IMR-90 (cell line): ENCODE measurements around the gene LBH. TPM values are rescaled to one million over a fixed set of nuclear protein-coding genes. Genes with fewer than 3 reads are reported as not detected.
A peak's percentile ranks its signal among the peaks of the same experiment; 100 is the strongest.

Experiments used
- ATAC-seq: fragments of 200-7000 bp; cut with Tn5 transposase; 2 replicates; pipeline ENCODE4 v1.9.1; 2020; ENCODE audit warnings: low read depth, mild to moderate bottlenecking, moderate library complexity
- BruUV-seq: library from RNA; stranded (reverse); fragments of 400-500 nt; replicated peaks from 2 replicates; lab custom pipeline; 2021; lab: Mats Ljungman, UMichigan
- CTCF ChIA-PET: fragments of 300-600 bp; formaldehyde crosslinking; extraction: SDS; loops from one replicate; lab custom pipeline; 2021; ENCODE audit warnings: antibody characterized with exemption; lab: Yijun Ruan, JAX
- POLR2A ChIA-PET: fragments of 300-600 bp; sonication (Branson Sonifier 250); formaldehyde crosslinking; loops from one replicate; lab custom pipeline; 2022; ENCODE audit warnings: antibody characterized with exemption; ENCODE audit not compliant: unreplicated experiment; lab: Charles Lee
- DNase-seq: peaks from one replicate; pipeline ENCODE4 v3.0.0; 2013
- H2AFZ ChIP-seq: replicated peaks from 2 replicates; pipeline ENCODE3; 2013; ENCODE audit warnings: low read length, mild to moderate bottlenecking; ENCODE audit not compliant: poor library complexity
- H2AK5ac ChIP-seq: 2 replicates; pipeline ENCODE4 v1.6.1; 2013; ENCODE audit warnings: low read depth, low read length, inconsistent platforms
- H2AK9ac ChIP-seq: replicated peaks from 2 replicates; pipeline ENCODE3; 2013; ENCODE audit warnings: mild to moderate bottlenecking, low read depth, low read length, moderate library complexity; ENCODE audit not compliant: poor library complexity
- H2BK120ac ChIP-seq: 2 replicates; pipeline ENCODE4 v1.6.1; 2013; ENCODE audit warnings: low read depth, low read length, inconsistent platforms
- H2BK15ac ChIP-seq: 3 replicates; pipeline ENCODE4 v1.6.1; 2013; ENCODE audit warnings: low read depth, low read length, inconsistent platforms
- H2BK20ac ChIP-seq: 2 replicates; pipeline ENCODE4 v1.6.1; 2013; ENCODE audit warnings: low read depth, mild to moderate bottlenecking, inconsistent platforms, low read length, moderate library complexity
- H2BK5ac ChIP-seq: 2 replicates; pipeline ENCODE4 v1.6.1; 2013; ENCODE audit warnings: mild to moderate bottlenecking, low read depth, low read length, inconsistent platforms; ENCODE audit not compliant: poor library complexity, severe bottlenecking
- H3K14ac ChIP-seq: replicated peaks from 2 replicates; pipeline ENCODE4 v1.6.1; 2013; ENCODE audit warnings: low read depth, low read length, inconsistent platforms
- H3K18ac ChIP-seq: 2 replicates; pipeline ENCODE4 v1.6.1; 2013; ENCODE audit warnings: low read depth, low read length, control low read depth
- H3K23ac ChIP-seq: 2 replicates; pipeline ENCODE4 v1.6.1; 2013; ENCODE audit warnings: low read depth, low read length, inconsistent platforms
- H3K27ac ChIP-seq: 2 replicates; pipeline ENCODE4 v1.5.1; 2013; ENCODE audit warnings: mild to moderate bottlenecking, control low read depth, low read length; ENCODE audit not compliant: insufficient read depth
- H3K27me3 ChIP-seq: 2 replicates; pipeline ENCODE4 v1.6.1; 2013; ENCODE audit warnings: low read length; ENCODE audit not compliant: control insufficient read depth, insufficient read depth
- H3K36me3 ChIP-seq: 2 replicates; pipeline ENCODE4 v1.6.1; 2013; ENCODE audit warnings: low read length, mixed read lengths; ENCODE audit not compliant: control insufficient read depth, insufficient read depth
- H3K4ac ChIP-seq: 2 replicates; pipeline ENCODE4 v1.6.1; 2013; ENCODE audit warnings: low read depth, low read length, inconsistent platforms
- H3K4me1 ChIP-seq: 2 replicates; pipeline ENCODE4 v1.6.1; 2013; ENCODE audit warnings: low read length, mixed read lengths; ENCODE audit not compliant: control insufficient read depth, insufficient read depth
- H3K4me2 ChIP-seq: 2 replicates; pipeline ENCODE4 v1.6.1; 2013; ENCODE audit warnings: low read depth, mild to moderate bottlenecking, control low read depth, low read length, moderate library complexity
- H3K4me3 ChIP-seq: 2 replicates; pipeline ENCODE4 v1.5.1; 2013; ENCODE audit warnings: low read depth, mild to moderate bottlenecking, control low read depth, low read length, moderate library complexity; ENCODE audit not compliant: insufficient read depth
- H3K56ac ChIP-seq: 2 replicates; pipeline ENCODE4 v1.6.1; 2013; ENCODE audit warnings: low read length, inconsistent platforms; ENCODE audit not compliant: insufficient read depth; ENCODE audit errors: extremely low read depth
- H3K79me1 ChIP-seq, 2 experiments: 2 replicates each; pipeline ENCODE4 v1.6.1; 2013; ENCODE audit warnings: low read length in 2 of 2, inconsistent platforms in 1 of 2, low read depth in 1 of 2
- H3K9ac ChIP-seq: 2 replicates; pipeline ENCODE4 v1.6.1; 2013; ENCODE audit warnings: low read depth, low read length, control low read depth
- H3K9me1 ChIP-seq: 2 replicates; pipeline ENCODE4 v1.6.1; 2013; ENCODE audit warnings: low read length, inconsistent platforms; ENCODE audit not compliant: insufficient read depth
- H3K9me3 ChIP-seq: 2 replicates; pipeline ENCODE4 v1.6.1; 2013; ENCODE audit warnings: low read length; ENCODE audit not compliant: control insufficient read depth, insufficient read depth
- H4K20me1 ChIP-seq: 2 replicates; pipeline ENCODE4 v1.6.1; 2013; ENCODE audit warnings: low read length, inconsistent platforms; ENCODE audit not compliant: insufficient read depth
- H4K5ac ChIP-seq: 2 replicates; pipeline ENCODE4 v1.6.1; 2013; ENCODE audit warnings: mild to moderate bottlenecking, low read depth, low read length, control low read depth
- H4K8ac ChIP-seq, 2 experiments: 2 replicates each; pipeline ENCODE4 v1.6.1; 2013; ENCODE audit warnings: low read depth in 2 of 2, low read length in 2 of 2, control low read depth in 1 of 2, inconsistent platforms in 1 of 2
- H4K91ac ChIP-seq: 2 replicates; pipeline ENCODE4 v1.6.1; 2013; ENCODE audit warnings: low read depth, low read length, inconsistent platforms; ENCODE audit not compliant: insufficient read depth
- CHD1 ChIP-seq: IDR thresholded peaks from 2 replicates; pipeline ENCODE4 v1.6.1; 2012; ENCODE audit warnings: low read depth, low read length, improper control_type of control experiment
- FOS ChIP-seq: fragments of 150-350 bp; IDR thresholded peaks from 2 replicates; pipeline ENCODE4 v1.6.1; 2016; ENCODE audit warnings: low read depth, low read length
- NFE2L2 ChIP-seq: fragments of 150-350 bp; IDR thresholded peaks from 2 replicates; pipeline ENCODE4 v1.6.1; 2016; ENCODE audit warnings: low read depth, mild to moderate bottlenecking, low read length
- RAD21 ChIP-seq: IDR thresholded peaks from 2 replicates; pipeline ENCODE4 v1.6.1; 2012; ENCODE audit warnings: low read length, improper control_type of control experiment
- RCOR1 ChIP-seq: IDR thresholded peaks from 2 replicates; pipeline ENCODE4 v1.6.1; 2012; ENCODE audit warnings: mild to moderate bottlenecking, low read length, improper control_type of control experiment; ENCODE audit not compliant: insufficient replicate concordance
- SMC3 ChIP-seq: fragments of 150-350 bp; IDR thresholded peaks from 2 replicates; pipeline ENCODE4 v1.6.1; 2016; ENCODE audit warnings: low read depth, mild to moderate bottlenecking, antibody characterized with exemption, low read length, moderate library complexity
- USF2 ChIP-seq: fragments of 150-350 bp; IDR thresholded peaks from 2 replicates; pipeline ENCODE4 v1.6.1; 2017; ENCODE audit warnings: mild to moderate bottlenecking, antibody characterized with exemption, low read length, low read depth
- whole genome bisulfite sequencing, 2 experiments: methylation state at CpG; one replicate each; pipeline versions ENCODE4 v1.1.5 to v1.1.7; 2013; ENCODE audit warnings: missing lambda C conversion rate in 2 of 2; ENCODE audit not compliant: insufficient read length in 1 of 2; ENCODE audit errors: extremely low coverage in 2 of 2; 5-methylcytosine and 5-hydroxymethylcytosine counted together
- dilution Hi-C: fragments of 300-500 bp; cut with HindIII; formaldehyde crosslinking; loops from one replicate; pipeline ENCODE4 v1.14.3; 2018; ENCODE audit warnings: low sequenced_read_pairs; ENCODE audit not compliant: unreplicated experiment
- in situ Hi-C: fragments of 300-500 bp; cut with MboI; formaldehyde crosslinking; loops from 3 replicates; pipeline ENCODE4 v1.14.3; 2019; ENCODE audit warnings: low sequenced_read_pairs, inconsistent platforms, mixed read lengths
- intact Hi-C: fragments of 100-400 bp; cut with micrococcal nuclease; formaldehyde crosslinking; loops from 2 replicates; pipeline ENCODE4 v1.10.0; 2022
- polyA plus RNA-seq, 3 experiments: library from polyadenylated mRNA; depleted of rRNA; stranded (reverse); fragments of >200 nt; gene quantifications; 2 replicates each; pipeline ENCODE4 v1.2.3, GENCODE V29; 2012; ENCODE audit warnings: low replicate concordance in 1 of 3
- total RNA-seq: library from RNA; depleted of rRNA; stranded (reverse); fragments of >200 nt; gene quantifications from 2 replicates; pipeline ENCODE4 v1.2.3, GENCODE V29; 2012

The LBH gene
- total and polyA plus RNA-seq, 2 of the 4 experiments (the other 2 are of a cell fraction) = 158 to 202 TPM

GRCh38 chr2:30278419-30278818, 47.1 kb downstream of the LBH start:
- H2AFZ ChIP-seq = no peak overlapping the region
- dilution Hi-C loops (no loop called here), in situ Hi-C loops (no loop called here), intact Hi-C loops (no loop called here)
- H3K4ac ChIP-seq = peak overlapping the region; percentile 91
- H3K9me1 ChIP-seq = peaks cover 15% of the 10 kb centered on the region
- H4K8ac ChIP-seq = peak overlapping the region; percentile 4 to 33; a peak in 1 of 4 replicates
- H3K9me3 ChIP-seq = no peaks in the 10 kb centered on the region
- peak overlapping the region; percentile 2 for H2BK5ac ChIP-seq
- peak overlapping the region; percentile 67 for H4K91ac ChIP-seq
- H3K27me3 ChIP-seq = no peaks in the 10 kb centered on the region
- H3K14ac ChIP-seq = peak overlapping the region; percentile 52; the same call in 1 of the 2 replicates
- no peak overlapping the region for H3K4me2 ChIP-seq
- peak overlapping the region; percentile 46; the same call in 1 of the 2 replicates for H3K23ac ChIP-seq
- POLR2A ChIA-PET = no interaction called here
- peak overlapping the region; percentile 19 for H2AK9ac ChIP-seq
- no peaks in the 10 kb centered on the region for H3K36me3 ChIP-seq
- peak overlapping the region; percentile 49; the same call in 1 of the 2 replicates for H4K5ac ChIP-seq
- H3K27ac ChIP-seq = no peak overlapping the region
- peak overlapping the region; percentile 96 for H2AK5ac ChIP-seq
- no peak for ATAC-seq
- peaks cover 31% of the 10 kb centered on the region for H3K4me1 ChIP-seq
- DNase-seq = no peak
- H2BK15ac ChIP-seq = peak overlapping the region; percentile 54
- H3K9ac ChIP-seq = no peak overlapping the region
- no peaks in the 10 kb centered on the region for H4K20me1 ChIP-seq
- H3K56ac ChIP-seq = no peak overlapping the region
- CTCF ChIA-PET = no interaction called here
- WGBS, 2 experiments = no CpG with 5 or more reads among the region's 1 CpG
- peak overlapping the region; percentile 65; the same call in 1 of the 2 replicates for H2BK20ac ChIP-seq
- BruUV-seq = no TSS peak
- H3K18ac ChIP-seq = peak overlapping the region; percentile 62; the same call in 1 of the 2 replicates
- H3K4me3 ChIP-seq = no peak overlapping the region
- H2BK120ac ChIP-seq = peak overlapping the region; percentile 81
- H3K79me1 ChIP-seq = peaks cover 0 to 8% of the 10 kb centered on the region in 2 experiments; a peak in 2 of 4 replicates
- TF ChIP-seq NFE2L2 (no peak), FOS (no peak), RAD21 (no peak), USF2 (no peak), CHD1 (no peak), RCOR1 (no peak), SMC3 (no peak)
